BLaER1 (cell line): ENCODE data around the gene ABHD2.
"Not testable (repeated sequence)": the region's sequence is repeated elsewhere in the genome, so short reads cannot be mapped to it uniquely, and the experiment has no call there.

ENCODE experiments used
- H3K27ac ChIP-seq: shearing (Covaris generic); formaldehyde crosslinking; 2 replicates; pipeline ENCODE4 v1.8.1; 2022
- H3K27me3 ChIP-seq: shearing (Covaris generic); formaldehyde crosslinking; 2 replicates; pipeline ENCODE4 v1.8.1; 2022
- H3K36me3 ChIP-seq: shearing (Covaris generic); formaldehyde crosslinking; 2 replicates; pipeline ENCODE4 v1.8.1; 2022
- H3K4me1 ChIP-seq: shearing (Covaris generic); formaldehyde crosslinking; 2 replicates; pipeline ENCODE4 v1.8.1; 2022
- H3K4me2 ChIP-seq: shearing (Covaris generic); formaldehyde crosslinking; 2 replicates; pipeline ENCODE4 v1.8.1; 2022
- H3K4me3 ChIP-seq: shearing (Covaris generic); formaldehyde crosslinking; 2 replicates; pipeline ENCODE4 v1.8.1; 2022
- H3K9ac ChIP-seq: shearing (Covaris generic); formaldehyde crosslinking; 2 replicates; pipeline ENCODE4 v1.8.1; 2022
- H3K9me3 ChIP-seq: shearing (Covaris generic); formaldehyde crosslinking; 2 replicates; pipeline ENCODE4 v1.8.1; 2022
- H4K20me1 ChIP-seq: shearing (Covaris generic); formaldehyde crosslinking; 2 replicates; pipeline ENCODE4 v1.8.1; 2022
- Cebpa-rat ChIP-seq: shearing (Covaris generic); IDR thresholded peaks from 2 replicates; pipeline ENCODE4 v1.8.1; 2022

The ABHD2 gene

DNA sequence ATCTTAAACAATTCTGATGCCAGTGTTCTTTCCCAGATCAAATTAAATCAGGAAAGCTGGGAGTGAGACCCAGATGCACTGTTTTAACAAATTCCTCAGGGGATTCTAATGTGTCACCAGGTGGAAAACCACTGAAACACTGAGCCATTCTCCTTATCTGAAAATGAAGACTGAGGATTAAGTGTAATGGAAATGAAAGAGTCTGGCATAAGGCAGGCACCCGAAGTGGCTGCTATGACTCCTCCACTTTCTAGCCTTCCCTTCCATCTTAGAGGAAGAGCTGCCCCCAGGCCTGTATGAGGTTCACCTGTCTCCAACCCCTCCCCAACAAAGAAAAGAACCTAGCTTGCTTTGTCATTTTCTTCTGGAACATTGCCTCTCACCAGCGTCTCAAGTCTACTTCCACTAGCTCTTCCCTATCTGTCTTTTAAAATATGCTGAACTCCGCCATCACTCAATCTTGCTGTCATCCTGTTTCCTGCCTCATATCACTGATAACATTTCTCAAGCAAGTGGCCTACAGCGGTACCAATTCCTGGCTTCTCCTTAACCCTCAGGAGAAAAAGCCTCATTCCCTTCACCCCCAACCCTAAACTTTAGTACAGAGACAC is 13.7 kb upstream of the ABHD2 start:
- no peak overlapping the region for H3K9ac ChIP-seq
- peaks cover 7% of the 10 kb centered on the region; the same call in 1 of the 2 replicates for H3K4me1 ChIP-seq
- H3K4me3 ChIP-seq, result no peak overlapping the region
- H3K4me2 ChIP-seq, result no peak overlapping the region
- no peaks in the 10 kb centered on the region for H3K9me3 ChIP-seq
- no peaks in the 10 kb centered on the region for H3K36me3 ChIP-seq
- no peak overlapping the region for H3K27ac ChIP-seq
- no peaks in the 10 kb centered on the region for H4K20me1 ChIP-seq
- no peaks in the 10 kb centered on the region for H3K27me3 ChIP-seq
- TF ChIP-seq Cebpa-rat, result no peak

DNA sequence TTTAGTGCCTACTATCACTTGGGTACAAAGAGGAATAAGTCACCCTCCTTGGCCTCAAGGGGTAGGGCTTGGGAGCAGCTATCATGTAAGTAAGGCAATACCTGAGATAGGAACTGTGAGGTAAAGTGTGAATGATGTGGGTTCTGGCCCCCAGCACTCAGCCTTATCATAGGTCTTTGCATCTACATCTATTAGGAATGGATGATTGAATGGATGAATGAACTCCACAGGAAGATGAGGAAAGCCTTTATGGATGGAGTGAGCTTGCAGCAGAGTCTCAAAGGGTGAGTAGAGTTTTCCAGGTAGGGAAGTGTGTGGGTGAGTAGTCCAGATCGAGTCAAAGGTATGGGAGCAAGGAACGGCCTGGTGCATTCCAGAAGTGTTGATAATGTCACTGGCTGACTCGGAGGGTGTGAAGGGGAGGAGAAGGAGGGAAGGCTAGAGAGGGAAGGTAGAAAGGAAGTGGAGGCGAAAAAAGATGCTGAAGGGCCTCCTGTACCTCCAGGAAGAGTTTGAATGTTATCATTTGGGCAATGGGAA is 13.1 kb upstream of the ABHD2 start:
- no peaks in the 10 kb centered on the region for H4K20me1 ChIP-seq
- H3K36me3 ChIP-seq, result no peaks in the 10 kb centered on the region
- H3K4me2 ChIP-seq, result no peak overlapping the region; the same call in 1 of the 2 replicates
- no peak overlapping the region for H3K27ac ChIP-seq
- H3K9me3 ChIP-seq, result no peaks in the 10 kb centered on the region
- no peak overlapping the region for H3K4me3 ChIP-seq
- peaks cover 7% of the 10 kb centered on the region; the same call in 1 of the 2 replicates for H3K4me1 ChIP-seq
- no peaks in the 10 kb centered on the region for H3K27me3 ChIP-seq
- TF ChIP-seq Cebpa-rat, result no peak
- H3K9ac ChIP-seq, result no peak overlapping the region

DNA sequence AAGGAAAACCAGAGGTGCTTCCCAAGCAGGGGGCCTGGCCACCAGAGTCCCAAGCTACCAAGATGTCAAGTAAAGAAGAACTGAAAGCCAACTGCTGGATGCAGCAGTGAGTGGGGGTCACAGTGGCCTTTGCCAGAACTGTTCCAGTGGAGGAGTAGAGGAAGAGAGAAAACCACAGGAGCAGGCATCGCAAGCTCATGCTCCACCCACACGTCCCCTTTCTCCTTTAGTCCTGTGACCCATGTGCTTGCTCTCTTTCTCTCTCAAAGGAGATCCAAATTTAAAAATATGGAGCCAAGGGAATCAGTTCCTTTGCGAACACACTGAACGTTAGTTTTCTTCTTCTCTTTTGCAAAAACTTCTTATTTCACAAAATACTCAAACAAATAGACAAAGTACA is 12.4 kb upstream of the ABHD2 start:
- H3K36me3 ChIP-seq, result no peaks in the 10 kb centered on the region
- no peaks in the 10 kb centered on the region for H3K9me3 ChIP-seq
- H3K4me3 ChIP-seq, result no peak overlapping the region
- H3K27me3 ChIP-seq, result no peaks in the 10 kb centered on the region
- H4K20me1 ChIP-seq, result no peaks in the 10 kb centered on the region
- TF ChIP-seq Cebpa-rat, result no peak
- H3K9ac ChIP-seq, result no peak overlapping the region
- H3K27ac ChIP-seq, result no peak overlapping the region
- peak overlapping the region; percentile 27 for H3K4me2 ChIP-seq
- H3K4me1 ChIP-seq, result peaks cover 7% of the 10 kb centered on the region; the same call in 1 of the 2 replicates

- TF ChIP-seq Cebpa-rat, result no peak
- Histone ChIP-seq H3K9me3 (no peaks in the 10 kb centered on the region), H3K27ac (no peak overlapping the region), H3K9ac (no peak overlapping the region), H3K27me3 (no peaks in the 10 kb centered on the region), H3K4me2 (no peak overlapping the region), H3K4me1 (peaks cover 7% of the 10 kb centered on the region; the same call in 1 of the 2 replicates), H4K20me1 (no peaks in the 10 kb centered on the region), H3K36me3 (no peaks in the 10 kb centered on the region), H3K4me3 (no peak overlapping the region)
Observed at GRCh38 chr15:89077750-89078149, 10.5 kb upstream of the ABHD2 start.

- H3K27me3 ChIP-seq, result no peaks in the 10 kb centered on the region
- no peak overlapping the region for H3K9ac ChIP-seq
- H4K20me1 ChIP-seq, result no peaks in the 10 kb centered on the region
- H3K36me3 ChIP-seq, result no peaks in the 10 kb centered on the region
- H3K4me3 ChIP-seq, result no peak overlapping the region
- H3K9me3 ChIP-seq, result no peaks in the 10 kb centered on the region
- H3K4me2 ChIP-seq, result no peak overlapping the region
- peaks cover 7% of the 10 kb centered on the region; the same call in 1 of the 2 replicates for H3K4me1 ChIP-seq
- no peak for TF ChIP-seq Cebpa-rat
- H3K27ac ChIP-seq, result no peak overlapping the region
Observed at GRCh38 chr15:89078851-89079810, 9.1 kb upstream of the ABHD2 start.

DNA sequence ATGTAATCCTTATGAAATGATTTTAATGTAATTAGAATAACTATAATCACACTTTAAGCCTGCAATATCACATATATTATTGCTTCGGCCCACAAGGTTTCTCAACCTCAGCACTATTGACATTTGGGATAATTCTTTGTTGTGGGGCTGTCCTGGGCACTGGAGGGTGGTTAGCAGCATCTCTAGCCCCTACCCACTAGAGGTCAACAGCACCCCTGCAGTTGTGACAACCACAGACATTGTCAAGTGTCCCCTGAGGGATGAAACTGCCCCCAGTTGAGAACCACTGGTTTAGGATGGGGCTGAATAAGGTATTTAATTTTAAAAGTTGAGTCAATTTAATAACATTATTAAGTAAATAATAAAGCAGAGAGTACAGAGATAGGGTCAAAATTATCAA is 6.4 kb upstream of the ABHD2 start:
- Histone ChIP-seq H3K9ac (no peak overlapping the region), H3K4me2 (no peak overlapping the region), H3K27me3 (no peaks in the 10 kb centered on the region), H3K4me1 (peaks cover 1% of the 10 kb centered on the region), H4K20me1 (no peaks in the 10 kb centered on the region), H3K36me3 (no peaks in the 10 kb centered on the region), H3K9me3 (no peaks in the 10 kb centered on the region), H3K4me3 (no peak overlapping the region), H3K27ac (no peak overlapping the region)
- TF ChIP-seq Cebpa-rat, result no peak

DNA sequence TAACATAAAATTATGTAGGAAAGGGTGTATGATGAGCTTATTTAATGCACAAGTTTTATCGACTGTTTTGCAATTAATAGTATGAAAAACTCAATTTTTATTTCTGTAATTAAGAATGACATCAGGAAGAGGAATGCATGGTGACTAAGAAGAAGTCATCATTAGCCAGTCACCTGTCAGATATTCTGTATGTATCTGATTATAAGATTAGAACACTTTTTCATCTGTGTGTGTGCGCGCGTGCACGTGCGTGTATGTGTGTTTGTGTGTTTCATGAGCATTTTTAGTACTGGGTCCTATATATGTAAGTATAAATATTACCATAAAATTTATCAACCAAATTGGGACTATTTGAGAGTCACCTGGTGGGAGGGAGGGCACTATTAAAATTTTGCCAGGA is 5.0 kb upstream of the ABHD2 start:
- Histone ChIP-seq H3K27me3 (no peaks in the 10 kb centered on the region), H3K4me1 (peaks cover 11% of the 10 kb centered on the region), H3K36me3 (no peaks in the 10 kb centered on the region), H4K20me1 (no peaks in the 10 kb centered on the region), H3K9me3 (no peaks in the 10 kb centered on the region), H3K4me3 (no peak overlapping the region), H3K4me2 (no peak overlapping the region), H3K27ac (no peak overlapping the region), H3K9ac (no peak overlapping the region)
- no peak for TF ChIP-seq Cebpa-rat

DNA sequence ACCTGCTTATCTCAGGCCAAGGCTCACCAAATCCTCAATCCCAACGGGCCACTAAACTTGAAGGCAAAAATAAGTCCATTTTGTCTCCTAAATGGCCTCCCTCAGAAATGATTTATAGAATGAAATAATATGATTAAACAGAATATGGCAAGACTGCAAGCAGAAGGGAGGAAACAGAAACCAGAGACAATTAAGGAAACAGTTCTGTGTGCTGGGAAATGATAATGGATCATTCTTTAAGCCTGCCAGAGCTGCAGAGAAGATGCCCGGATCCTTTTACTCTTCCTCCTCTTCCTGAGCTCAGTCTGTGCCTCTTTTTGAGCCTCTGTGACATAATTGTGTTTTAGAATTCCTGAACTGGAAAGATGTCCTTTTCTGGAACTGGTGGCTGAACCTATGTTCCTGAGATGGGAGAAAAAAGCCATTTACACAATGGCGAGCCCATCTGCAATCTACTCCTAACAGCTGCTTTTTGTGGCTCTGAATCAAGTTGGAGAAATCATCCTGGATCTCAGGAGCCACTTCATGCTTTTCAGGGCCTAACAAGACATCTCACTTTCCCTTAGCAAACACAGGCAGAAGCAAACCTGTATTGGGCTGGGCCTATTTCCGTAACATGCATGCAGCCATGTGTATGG is 2.8 kb upstream of the ABHD2 start:
- Histone ChIP-seq H3K9me3 (no peaks in the 10 kb centered on the region), H4K20me1 (no peaks in the 10 kb centered on the region), H3K27ac (no peak overlapping the region), H3K4me3 (no peak overlapping the region), H3K27me3 (no peaks in the 10 kb centered on the region), H3K4me2 (no peak overlapping the region), H3K9ac (no peak overlapping the region), H3K4me1 (peaks cover 26% of the 10 kb centered on the region), H3K36me3 (no peaks in the 10 kb centered on the region)
- no peak for TF ChIP-seq Cebpa-rat

GRCh38 chr15:89085933-89086332 is 2.3 kb upstream of the ABHD2 start:
- H3K4me1 ChIP-seq, result peaks cover 32% of the 10 kb centered on the region
- not testable (repeated sequence) for H3K36me3 ChIP-seq, H4K20me1 ChIP-seq, H3K4me3 ChIP-seq, H3K9ac ChIP-seq, H3K4me2 ChIP-seq, H3K9me3 ChIP-seq, H3K27me3 ChIP-seq, H3K27ac ChIP-seq

GRCh38 chr15:89086390-89086789 is 1.9 kb upstream of the ABHD2 start:
- peaks cover 36% of the 10 kb centered on the region for H3K4me1 ChIP-seq
- H3K9ac ChIP-seq, H3K4me2 ChIP-seq, H4K20me1 ChIP-seq, H3K36me3 ChIP-seq, H3K9me3 ChIP-seq, H3K4me3 ChIP-seq, H3K27ac ChIP-seq, H3K27me3 ChIP-seq: not testable (repeated sequence)
